Measurements from ENCODE around the gene LAMA4. TPM values are rescaled to one million over a fixed set of nuclear protein-coding genes. Genes with fewer than 3 reads are reported as not detected.
A peak's percentile ranks its signal among the peaks of the same experiment; 100 is the strongest.

The LAMA4 gene
- total and polyA plus RNA-seq, 5 donors from 2014 or later = not detected

DNA sequence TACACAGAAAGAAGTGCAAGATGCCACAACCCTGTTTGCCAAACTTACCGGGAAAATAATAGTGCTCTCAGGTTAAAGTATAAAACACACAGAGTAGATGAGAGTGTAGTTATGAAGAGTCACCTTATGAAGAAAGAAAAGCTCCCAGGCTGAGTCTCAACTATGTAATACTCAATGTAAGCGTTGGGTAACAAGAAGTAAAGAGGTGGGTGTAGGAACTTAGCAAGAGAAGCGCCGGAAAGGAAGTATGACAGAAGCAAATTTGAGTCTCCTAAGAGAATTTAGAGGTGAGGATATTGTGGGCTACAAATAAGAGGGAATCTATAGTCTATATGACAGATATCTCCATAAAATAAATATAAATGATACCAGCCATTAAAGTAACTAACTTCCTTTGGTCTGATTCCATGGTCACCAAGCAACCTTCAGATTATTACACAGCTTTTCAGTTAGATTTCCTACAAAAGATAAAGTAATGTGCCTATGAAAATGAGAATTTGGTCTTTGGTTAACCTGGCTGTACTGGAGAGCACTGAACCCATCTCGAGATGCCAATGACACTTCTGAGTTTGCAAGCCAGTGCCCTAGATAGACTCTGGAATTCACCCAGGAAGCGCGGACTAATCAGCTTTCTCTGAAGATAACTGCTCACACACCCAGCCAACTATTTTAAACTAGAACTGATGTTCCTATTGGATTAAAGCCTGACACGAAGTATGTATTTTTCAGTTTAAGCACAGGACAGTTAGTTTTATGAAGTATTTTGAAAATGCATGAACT lies 168.9 kb downstream of the LAMA4 start:
- DNase-seq (no peak), ATAC-seq (ENCODE audit: low read depth in 2 of 2) (no peak)
- H3K4me3 Mint-ChIP-seq = peak overlapping the region; percentile 58 to 73 (median 68)
- Histone ChIP-seq H3K4me1 (ENCODE audit: control insufficient read depth, insufficient read depth, low read length, poor library complexity, severe bottlenecking) (peaks cover 16% of the 10 kb centered on the region), H3K27ac (ENCODE audit: insufficient read depth, low read length, poor library complexity, severe bottlenecking) (no peak overlapping the region), H3K9me3 (ENCODE audit: control insufficient read depth in 2 of 2, low read length in 2 of 2) (no peaks in the 10 kb centered on the region), H3K4me3 (ENCODE audit: low read depth, low read length) (peak overlapping the region; percentile 97), H3K36me3 (ENCODE audit: control insufficient read depth, insufficient read depth, low read length) (peaks cover 12% of the 10 kb centered on the region), H3K27me3 (ENCODE audit: control insufficient read depth, insufficient read depth, low read length) (peaks cover 17% of the 10 kb centered on the region)
- H3K4me1 Mint-ChIP-seq = peaks cover 0 to 16% (median 12%) of the 10 kb centered on the region in 4 donors
- H3K27ac Mint-ChIP-seq = peak overlapping the region in 2 of 3 donors; percentile 1 to 4
- peaks cover 20% of the 10 kb centered on the region for H3K27me3 Mint-ChIP-seq
- no peaks in the 10 kb centered on the region for H3K9me3 Mint-ChIP-seq
- peaks cover 16% of the 10 kb centered on the region for H3K36me3 Mint-ChIP-seq

DNA sequence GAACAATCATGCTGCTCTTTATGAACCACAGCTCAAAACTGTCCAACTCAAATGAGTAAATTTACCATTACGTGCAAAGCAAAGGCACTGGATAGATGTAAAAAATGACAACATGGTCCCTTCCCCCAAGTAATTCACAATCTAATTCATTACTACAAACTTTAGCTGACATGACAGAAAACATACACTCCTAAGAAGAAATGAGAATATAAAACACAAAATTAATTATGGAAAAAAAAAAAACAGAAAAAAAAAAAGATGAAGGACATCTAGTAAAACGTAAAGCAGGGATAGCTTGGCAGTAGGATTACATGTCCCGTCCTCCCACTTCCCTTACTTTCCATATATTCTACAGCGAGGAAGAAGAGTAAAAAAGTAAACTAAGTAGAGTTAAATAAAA lies 172.8 kb downstream of the LAMA4 start:
- Mint-ChIP-seq H3K4me3 (no peak overlapping the region), H3K4me1 (peaks cover 4 to 16% (median 11%) of the 10 kb centered on the region in 4 donors), H3K9me3 (no peaks in the 10 kb centered on the region), H3K27me3 (no peaks in the 10 kb centered on the region), H3K36me3 (peaks cover 21% of the 10 kb centered on the region), H3K27ac (no peak overlapping the region)
- ATAC-seq (ENCODE audit: low read depth in 2 of 2) = no peak
- Histone ChIP-seq H3K36me3 (ENCODE audit: control insufficient read depth, insufficient read depth, low read length) (peaks cover 39% of the 10 kb centered on the region), H3K4me1 (ENCODE audit: control insufficient read depth, insufficient read depth, low read length, poor library complexity, severe bottlenecking) (peaks cover 7% of the 10 kb centered on the region), H3K27me3 (ENCODE audit: control insufficient read depth, insufficient read depth, low read length) (no peaks in the 10 kb centered on the region), H3K4me3 (ENCODE audit: low read depth, low read length) (no peak overlapping the region), H3K9me3 (ENCODE audit: control insufficient read depth in 2 of 2, low read length in 2 of 2) (no peaks in the 10 kb centered on the region), H3K27ac (ENCODE audit: insufficient read depth, low read length, poor library complexity, severe bottlenecking) (no peak overlapping the region)
- no peak for DNase-seq

DNA sequence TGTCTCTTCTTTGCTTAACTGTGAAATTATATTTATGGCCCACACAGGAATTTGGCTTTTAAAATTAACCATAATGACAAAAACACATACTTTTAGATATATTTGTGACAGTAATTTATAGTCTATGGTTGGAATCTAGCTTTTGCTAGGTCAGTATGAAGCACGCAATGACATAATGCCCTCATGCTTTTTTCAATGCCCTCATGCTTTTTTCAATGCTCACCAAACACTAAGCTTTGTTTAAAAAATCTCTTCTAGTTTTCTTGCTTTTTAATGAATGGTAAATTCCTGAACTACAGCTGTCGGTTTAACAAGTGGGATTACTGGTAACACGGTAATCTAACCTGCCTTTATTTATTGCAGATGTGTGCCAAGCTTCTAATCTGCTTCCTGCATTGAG lies 187.8 kb downstream of the LAMA4 start:
- Mint-ChIP-seq H3K4me1 (peaks cover 0 to 5% (median 3%) of the 10 kb centered on the region in 4 donors), H3K36me3 (peaks cover 4% of the 10 kb centered on the region), H3K27ac (no peak overlapping the region), H3K27me3 (peaks cover 15% of the 10 kb centered on the region), H3K4me3 (no peak overlapping the region), H3K9me3 (no peaks in the 10 kb centered on the region)
- H3K4me3 ChIP-seq (ENCODE audit: low read depth, low read length) = no peak overlapping the region
- H3K9me3 ChIP-seq (ENCODE audit: control insufficient read depth in 2 of 2, low read length in 2 of 2) = no peaks in the 10 kb centered on the region
- H3K27ac ChIP-seq (ENCODE audit: insufficient read depth, low read length, poor library complexity, severe bottlenecking) = no peak overlapping the region
- H3K4me1 ChIP-seq (ENCODE audit: control insufficient read depth, insufficient read depth, low read length, poor library complexity, severe bottlenecking) = no peaks in the 10 kb centered on the region
- H3K36me3 ChIP-seq (ENCODE audit: control insufficient read depth, insufficient read depth, low read length) = peaks cover 14% of the 10 kb centered on the region
- ATAC-seq (ENCODE audit: low read depth in 2 of 2) (no peak), DNase-seq (no peak)
- no peaks in the 10 kb centered on the region for H3K27me3 ChIP-seq (ENCODE audit: control insufficient read depth, insufficient read depth, low read length)

DNA sequence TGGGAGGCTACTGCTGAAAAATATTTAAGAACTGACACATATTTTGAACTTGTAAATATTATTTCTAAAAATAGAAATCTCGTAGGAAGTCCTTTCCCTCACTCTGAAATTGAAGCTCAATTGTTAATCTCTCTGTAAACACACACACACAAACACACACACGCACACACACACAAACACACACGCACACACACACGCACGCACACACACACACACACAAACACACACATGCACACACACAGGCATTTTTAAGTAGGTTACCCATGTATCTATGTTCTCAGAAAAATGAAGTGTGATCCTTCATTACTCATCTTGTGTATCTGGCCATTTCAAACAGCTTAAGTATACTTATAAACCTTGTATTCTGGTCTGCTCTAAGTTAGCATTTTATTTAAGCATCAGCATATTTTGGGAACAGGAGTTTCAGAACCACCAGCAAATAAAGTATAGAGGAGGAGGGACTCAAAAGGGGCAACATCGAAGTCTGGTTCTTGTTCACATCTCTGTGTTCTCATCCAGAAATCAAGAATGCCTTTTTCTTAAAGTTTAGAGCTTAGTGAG lies 188.9 kb downstream of the LAMA4 start:
- Mint-ChIP-seq H3K27ac (peak overlapping the region in 1 of 3 donors; percentile 32), H3K9me3 (no peaks in the 10 kb centered on the region), H3K27me3 (peaks cover 15% of the 10 kb centered on the region), H3K4me1 (peaks cover 0 to 5% (median 3%) of the 10 kb centered on the region in 4 donors), H3K4me3 (no peak overlapping the region), H3K36me3 (peaks cover 3% of the 10 kb centered on the region)
- no peak overlapping the region for H3K27ac ChIP-seq (ENCODE audit: insufficient read depth, low read length, poor library complexity, severe bottlenecking)
- no peaks in the 10 kb centered on the region for H3K27me3 ChIP-seq (ENCODE audit: control insufficient read depth, insufficient read depth, low read length)
- H3K4me3 ChIP-seq (ENCODE audit: low read depth, low read length) = no peak overlapping the region
- DNase-seq = no peak
- H3K9me3 ChIP-seq (ENCODE audit: control insufficient read depth in 2 of 2, low read length in 2 of 2) = no peaks in the 10 kb centered on the region
- no peaks in the 10 kb centered on the region for H3K4me1 ChIP-seq (ENCODE audit: control insufficient read depth, insufficient read depth, low read length, poor library complexity, severe bottlenecking)
- ATAC-seq (ENCODE audit: low read depth in 2 of 2) = no peak
- H3K36me3 ChIP-seq (ENCODE audit: control insufficient read depth, insufficient read depth, low read length) = peaks cover 7% of the 10 kb centered on the region

DNA sequence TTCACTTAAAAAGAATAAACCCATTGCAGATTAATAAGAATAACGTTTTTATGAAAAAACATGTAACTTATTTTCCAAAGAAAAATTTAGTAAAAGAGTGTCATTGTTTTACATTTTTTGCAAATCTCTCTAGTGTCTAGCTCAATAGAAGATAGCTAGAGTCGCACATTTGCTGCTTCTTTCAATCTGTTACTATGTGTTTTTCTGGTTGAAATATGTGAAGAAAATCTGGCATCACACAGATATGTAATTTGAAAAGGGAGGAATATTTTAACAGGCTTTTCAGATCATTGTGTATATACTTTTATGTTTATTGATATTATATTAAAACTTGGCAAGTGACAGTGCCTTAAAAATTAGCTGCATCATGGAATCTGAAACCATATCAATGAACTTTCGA lies 191.4 kb downstream of the LAMA4 start:
- no peak overlapping the region for H3K27ac Mint-ChIP-seq
- DNase-seq = no peak
- peaks cover 3% of the 10 kb centered on the region for H3K27me3 ChIP-seq (ENCODE audit: control insufficient read depth, insufficient read depth, low read length)
- H3K27ac ChIP-seq (ENCODE audit: insufficient read depth, low read length, poor library complexity, severe bottlenecking) = no peak overlapping the region
- H3K4me1 Mint-ChIP-seq = peaks cover 0 to 5% (median 3%) of the 10 kb centered on the region in 4 donors
- H3K9me3 Mint-ChIP-seq = no peaks in the 10 kb centered on the region
- H3K9me3 ChIP-seq (ENCODE audit: control insufficient read depth in 2 of 2, low read length in 2 of 2) = no peaks in the 10 kb centered on the region
- ATAC-seq (ENCODE audit: low read depth in 2 of 2) = no peak
- no peak overlapping the region for H3K4me3 ChIP-seq (ENCODE audit: low read depth, low read length)
- H3K4me3 Mint-ChIP-seq = no peak overlapping the region
- no peaks in the 10 kb centered on the region for H3K36me3 ChIP-seq (ENCODE audit: control insufficient read depth, insufficient read depth, low read length)
- H3K36me3 Mint-ChIP-seq = no peaks in the 10 kb centered on the region
- H3K27me3 Mint-ChIP-seq = peaks cover 15% of the 10 kb centered on the region
- H3K4me1 ChIP-seq (ENCODE audit: control insufficient read depth, insufficient read depth, low read length, poor library complexity, severe bottlenecking) = no peaks in the 10 kb centered on the region

DNA sequence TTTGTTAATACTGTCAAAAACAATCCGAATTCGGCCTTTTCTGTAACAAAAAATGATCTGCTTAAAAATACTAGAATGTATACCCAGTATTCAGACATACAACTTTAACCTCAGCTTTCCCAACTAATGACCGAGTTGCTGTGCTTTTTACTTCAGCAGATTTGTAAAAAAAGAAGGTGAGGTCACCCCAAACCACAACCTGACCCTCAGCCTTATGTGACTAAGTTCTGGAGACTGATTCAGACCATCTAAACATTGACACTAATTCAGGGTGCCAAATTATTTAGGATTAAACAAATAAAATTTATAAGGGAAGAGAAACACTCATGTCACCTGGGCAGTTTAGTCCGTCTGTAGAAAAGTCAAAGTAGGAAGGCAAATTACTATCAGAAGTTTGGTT lies 192.8 kb downstream of the LAMA4 start:
- H3K4me1 ChIP-seq (ENCODE audit: control insufficient read depth, insufficient read depth, low read length, poor library complexity, severe bottlenecking) = no peaks in the 10 kb centered on the region
- H3K27me3 Mint-ChIP-seq = peaks cover 15% of the 10 kb centered on the region
- H3K27ac Mint-ChIP-seq = no peak overlapping the region
- DNase-seq (no peak), ATAC-seq (ENCODE audit: low read depth in 2 of 2) (no peak)
- no peak overlapping the region for H3K27ac ChIP-seq (ENCODE audit: insufficient read depth, low read length, poor library complexity, severe bottlenecking)
- no peaks in the 10 kb centered on the region for H3K9me3 Mint-ChIP-seq
- H3K4me1 Mint-ChIP-seq = no peaks in the 10 kb centered on the region
- H3K9me3 ChIP-seq (ENCODE audit: control insufficient read depth in 2 of 2, low read length in 2 of 2) = no peaks in the 10 kb centered on the region
- peaks cover 5% of the 10 kb centered on the region for H3K27me3 ChIP-seq (ENCODE audit: control insufficient read depth, insufficient read depth, low read length)
- H3K4me3 Mint-ChIP-seq = no peak overlapping the region
- H3K36me3 Mint-ChIP-seq = no peaks in the 10 kb centered on the region
- H3K4me3 ChIP-seq (ENCODE audit: low read depth, low read length) = no peak overlapping the region
- H3K36me3 ChIP-seq (ENCODE audit: control insufficient read depth, insufficient read depth, low read length) = no peaks in the 10 kb centered on the region

Other genes starting within 250 kb of the LAMA4 start
- not detected for gene CCN6, start 200.5 kb downstream of the LAMA4 start, total RNA-seq
- under 1 TPM in 3 of 4 donors, not detected in 1; 0.06 to 0.39 (median 0.11) TPM for gene CCN6, start 200.5 kb downstream of the LAMA4 start, polyA plus RNA-seq
- 21.4 TPM for gene TUBE1, start 167.1 kb downstream of the LAMA4 start, total RNA-seq
- 10 to 100 TPM; 11.5 to 16.0 (median 12.8) TPM for gene TUBE1, start 167.1 kb downstream of the LAMA4 start, polyA plus RNA-seq
- gene FAM229B, start 167.0 kb downstream of the LAMA4 start, total RNA-seq = 0.49 TPM
- gene FAM229B, start 167.0 kb downstream of the LAMA4 start, polyA plus RNA-seq = 1 to 10 TPM; 1.9 to 5.2 (median 4.3) TPM
- not detected for gene RFPL4B, start 92.8 kb upstream of the LAMA4 start, total RNA-seq
- gene RFPL4B, start 92.8 kb upstream of the LAMA4 start, polyA plus RNA-seq = not detected

All from CD4-positive, CD25-positive, alpha-beta regulatory T cell (primary cell).